GM21825 (cell line): ENCODE results near the gene TLCD3B.

Experiments
- ATAC-seq: cut with Tn5 transposase; IDR thresholded peaks from one replicate; pipeline ENCODE4 v1.9.1; 2021; ENCODE audit warnings: mild to moderate bottlenecking, moderate library complexity; ENCODE audit not compliant: unreplicated experiment

The TLCD3B gene

GRCh38 chr16:29975134-29975538 is 55.9 kb downstream of the TLCD3B start:
- no peak for ATAC-seq
